ENCODE results near the gene C1orf21. TPM values are rescaled to one million over a fixed set of nuclear protein-coding genes. Genes with fewer than 3 reads are reported as not detected.
A peak's percentile ranks its signal among the peaks of the same experiment; 100 is the strongest.

C1orf21 gene
- total RNA-seq, 4 donors from 2014 or later = 30.6 to 61.7 (median 43.0) TPM

GRCh38 chr1:184389446-184389845 is 2.6 kb downstream of the C1orf21 start:
- Histone ChIP-seq H3K9me3 (no peaks in the 10 kb centered on the region), H3K27me3 (no peaks in the 10 kb centered on the region), H3K4me3 (peak overlapping the region in 2 of 4 donors; percentile 64 to 84), H3K27ac (peak overlapping the region in 3 of 4 donors; percentile 14 to 93 (median 91)), H3K4me1 (peaks cover 0 to 51% (median 5%) of the 10 kb centered on the region in 4 donors), H3K36me3 (no peaks in the 10 kb centered on the region)
- WGBS, 2 donors = 71 to 72% methylated on average over 2 of the region's 2 CpGs
- TF ChIP-seq POLR2A (IDR thresholded peaks at IDR 0.05) (no peak), EP300 (IDR thresholded peaks at IDR 0.05) (no peak), CTCF (IDR thresholded peaks at IDR 0.05) (no peak)
- no peak for DNase-seq (ENCODE audit: low spot score in 2 of 2)

GRCh38 chr1:184390889-184391288 is 4.1 kb downstream of the C1orf21 start:
- no peak overlapping the region for H3K4me3 ChIP-seq
- no peaks in the 10 kb centered on the region for H3K27me3 ChIP-seq
- WGBS, 2 donors = 84 to 85% methylated on average over 2 of the region's 2 CpGs
- no peak for TF ChIP-seq POLR2A (IDR thresholded peaks at IDR 0.05)
- no peak for TF ChIP-seq EP300 (IDR thresholded peaks at IDR 0.05)
- no peak for TF ChIP-seq CTCF (IDR thresholded peaks at IDR 0.05)
- H3K36me3 ChIP-seq = no peaks in the 10 kb centered on the region
- DNase-seq (ENCODE audit: low spot score in 2 of 2) = no peak
- peak overlapping the region in 2 of 4 donors; percentile 4 to 93 for H3K27ac ChIP-seq
- peaks cover 0 to 53% (median 5%) of the 10 kb centered on the region in 4 donors for H3K4me1 ChIP-seq
- no peaks in the 10 kb centered on the region for H3K9me3 ChIP-seq

- whole genome bisulfite sequencing, 2 donors = 89 to 91% methylated on average over 6 of the region's 6 CpGs
Observed at GRCh38 chr1:184392067-184392466, 5.2 kb downstream of the C1orf21 start.

GRCh38 chr1:184392779-184393522 is 6.1 kb downstream of the C1orf21 start:
- Histone ChIP-seq H3K4me3 (no peak overlapping the region), H3K4me1 (peaks cover 0 to 52% (median 5%) of the 10 kb centered on the region in 4 donors), H3K27me3 (no peaks in the 10 kb centered on the region), H3K36me3 (no peaks in the 10 kb centered on the region), H3K27ac (peak overlapping the region in 2 of 4 donors; percentile 37 to 46), H3K9me3 (no peaks in the 10 kb centered on the region)
- TF ChIP-seq POLR2A (IDR thresholded peaks at IDR 0.05) = no peak
- no peak for TF ChIP-seq CTCF (IDR thresholded peaks at IDR 0.05)
- TF ChIP-seq EP300 (IDR thresholded peaks at IDR 0.05) = no peak
- DNase-seq (ENCODE audit: low spot score in 2 of 2) = no peak
- WGBS, 2 donors = 88 to 93% methylated on average over 5 of the region's 5 CpGs

More at GRCh38 chr1:184392067-184392466, 5.2 kb downstream of the C1orf21 start:
- Histone ChIP-seq H3K4me3 (no peak overlapping the region), H3K27me3 (no peaks in the 10 kb centered on the region), H3K27ac (no peak overlapping the region), H3K4me1 (peaks cover 0 to 52% (median 5%) of the 10 kb centered on the region in 4 donors), H3K36me3 (no peaks in the 10 kb centered on the region), H3K9me3 (no peaks in the 10 kb centered on the region)
- TF ChIP-seq EP300 (IDR thresholded peaks at IDR 0.05) (no peak), CTCF (IDR thresholded peaks at IDR 0.05) (no peak), POLR2A (IDR thresholded peaks at IDR 0.05) (no peak)
- DNase-seq (ENCODE audit: low spot score in 2 of 2) = no peak

- Histone ChIP-seq H3K27me3 (no peaks in the 10 kb centered on the region), H3K9me3 (no peaks in the 10 kb centered on the region), H3K27ac (peak overlapping the region in 2 of 4 donors; percentile 37 to 51), H3K36me3 (no peaks in the 10 kb centered on the region), H3K4me3 (no peak overlapping the region), H3K4me1 (peaks cover 0 to 49% (median 2%) of the 10 kb centered on the region in 4 donors)
- TF ChIP-seq POLR2A (IDR thresholded peaks at IDR 0.05) (no peak), CTCF (IDR thresholded peaks at IDR 0.05) (no peak), EP300 (IDR thresholded peaks at IDR 0.05) (no peak)
- DNase-seq (ENCODE audit: low spot score in 2 of 2) = no peak
Observed at GRCh38 chr1:184393962-184394361, 7.1 kb downstream of the C1orf21 start.
